ENCODE measurements around the gene RALY.
"Not testable (repeated sequence)": the region's sequence is repeated elsewhere in the genome, so short reads cannot be mapped to it uniquely, and the experiment has no call there.

The RALY gene

GRCh38 chr20:34111702-34112599 is 118.2 kb downstream of the RALY start, which contains the start of gene EIF2S2:
EIF2S2 (minus strand) TSS chr20:34112243; CDS start chr20:34112110, 133 bp downstream.
- peak; percentile 95 for DNase-seq

DNA sequence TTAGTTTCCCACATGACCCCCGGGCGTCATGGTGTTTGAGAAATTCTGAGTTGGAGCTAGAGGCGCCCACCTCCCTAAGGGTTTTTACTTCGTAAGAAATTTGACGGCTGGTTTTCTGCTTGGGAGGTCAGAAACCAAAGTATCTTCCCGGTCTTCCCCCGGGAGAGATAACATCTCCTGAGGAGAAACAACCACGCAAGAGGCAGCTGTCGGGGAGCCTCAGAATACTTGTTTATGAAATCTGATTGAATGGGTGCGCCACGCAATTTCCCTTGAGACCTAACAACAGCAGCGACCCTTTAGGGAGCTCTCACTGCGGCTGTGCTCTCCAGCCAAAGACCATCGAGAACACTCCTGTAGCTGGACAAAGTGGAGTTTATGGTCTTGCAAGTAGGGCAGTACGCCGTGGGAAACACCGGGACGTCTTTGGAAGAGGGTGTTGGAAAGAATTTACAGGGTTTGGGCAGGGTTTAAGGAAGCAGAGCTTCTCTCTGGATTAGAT is 118.9 kb downstream of the RALY start:
- DNase-seq: peak; percentile 39

DNA sequence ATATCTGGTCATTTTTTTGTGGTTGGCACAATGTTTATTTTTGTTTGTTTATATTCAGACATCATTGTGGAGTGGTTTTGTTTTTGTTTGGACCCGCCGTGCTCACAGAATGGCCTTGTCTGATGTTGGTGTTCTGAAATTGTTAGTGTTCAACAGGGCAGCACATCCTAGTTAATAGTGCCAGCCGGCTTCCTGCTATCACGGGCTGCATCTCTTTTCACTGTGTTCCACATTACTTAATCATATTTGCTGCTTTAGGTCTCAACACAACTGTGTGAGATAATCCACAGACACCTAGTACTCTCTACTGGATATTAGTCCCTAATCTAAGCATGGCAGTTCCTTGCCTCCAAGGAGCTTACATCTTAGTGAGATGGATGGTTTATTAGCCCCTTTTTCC is 121.1 kb downstream of the RALY start:
- no peak for DNase-seq

GRCh38 chr20:34115232-34115631 is 121.5 kb downstream of the RALY start:
- no peak for DNase-seq

- no peak for DNase-seq
Observed at GRCh38 chr20:34120213-34120612, 126.5 kb downstream of the RALY start.

DNA sequence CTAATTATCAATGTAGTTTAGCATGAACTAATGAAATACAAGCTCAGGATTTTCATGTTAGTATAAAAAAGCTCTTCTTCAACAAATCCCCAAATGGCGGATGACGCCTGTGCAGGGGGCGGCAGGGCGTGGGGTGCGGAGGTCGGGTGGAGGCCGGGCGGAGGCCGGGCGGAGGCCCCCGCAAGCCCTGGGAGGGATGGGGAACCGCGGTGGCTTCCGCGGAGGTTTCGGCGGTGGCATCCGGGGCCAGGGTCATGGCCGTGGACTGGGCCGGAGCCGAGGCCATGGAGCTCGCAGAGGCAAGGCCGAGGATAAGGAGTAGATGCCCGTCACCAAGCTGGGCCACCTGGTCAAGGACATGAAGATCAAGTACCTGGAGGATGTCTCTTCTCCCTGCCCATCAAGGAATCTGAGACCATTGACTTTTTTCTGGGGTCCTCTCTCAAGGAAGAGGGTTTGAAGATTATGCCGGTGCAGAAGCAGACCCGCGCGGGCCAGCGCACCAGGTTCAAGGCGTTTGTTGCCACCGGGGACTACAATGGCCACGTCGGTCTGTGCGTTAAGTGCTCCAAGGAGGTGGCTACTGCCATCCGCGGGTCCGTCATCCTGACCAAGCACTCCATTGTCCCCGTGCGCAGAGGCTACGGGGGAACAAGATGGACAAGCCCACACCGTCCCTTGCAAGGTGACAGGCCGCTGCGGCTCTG is 128.7 kb downstream of the RALY start:
- no peak for DNase-seq

GRCh38 chr20:34123309-34123708 is 129.6 kb downstream of the RALY start:
- DNase-seq: no peak

DNA sequence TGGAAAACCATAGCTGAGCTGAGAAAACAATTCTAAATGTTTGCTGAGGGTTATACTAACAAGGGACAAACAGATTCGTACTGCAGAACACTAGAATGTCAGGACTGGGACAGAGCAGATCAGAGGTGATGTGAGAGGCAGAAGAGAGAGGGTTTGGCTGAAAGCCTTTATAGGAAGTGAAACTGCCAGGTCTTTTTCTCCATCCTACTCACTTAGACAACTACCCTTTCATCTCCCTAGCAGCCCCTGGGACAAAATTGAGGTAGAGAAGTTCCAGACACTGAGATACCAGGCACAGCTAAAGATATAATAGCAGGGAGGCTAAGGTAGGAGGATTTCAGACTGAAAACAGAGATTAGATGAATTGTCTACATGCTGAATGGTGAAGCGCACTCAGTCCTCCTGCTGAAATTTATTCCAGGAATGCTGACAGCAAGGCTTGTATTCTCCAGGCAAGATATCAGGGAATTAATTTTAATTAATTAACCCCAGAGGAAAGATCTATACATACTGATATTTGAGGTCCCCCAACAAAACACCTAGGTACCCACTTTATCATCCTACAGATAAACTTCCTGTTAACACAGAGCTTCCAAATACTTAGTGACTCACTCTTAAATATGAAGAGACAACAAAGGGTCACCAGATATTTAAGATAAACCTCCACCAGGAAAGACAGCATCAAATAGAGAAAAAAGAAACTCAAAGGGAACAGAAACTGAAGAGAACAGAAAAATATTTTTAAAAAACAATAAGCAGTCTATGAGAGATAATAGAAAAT is 130.9 kb downstream of the RALY start:
- DNase-seq: no peak

- no peak for DNase-seq
Observed at GRCh38 chr20:34127792-34128191, 134.1 kb downstream of the RALY start.

GRCh38 chr20:34129518-34130162 is 135.9 kb downstream of the RALY start:
- DNase-seq: peak; percentile 57

DNA sequence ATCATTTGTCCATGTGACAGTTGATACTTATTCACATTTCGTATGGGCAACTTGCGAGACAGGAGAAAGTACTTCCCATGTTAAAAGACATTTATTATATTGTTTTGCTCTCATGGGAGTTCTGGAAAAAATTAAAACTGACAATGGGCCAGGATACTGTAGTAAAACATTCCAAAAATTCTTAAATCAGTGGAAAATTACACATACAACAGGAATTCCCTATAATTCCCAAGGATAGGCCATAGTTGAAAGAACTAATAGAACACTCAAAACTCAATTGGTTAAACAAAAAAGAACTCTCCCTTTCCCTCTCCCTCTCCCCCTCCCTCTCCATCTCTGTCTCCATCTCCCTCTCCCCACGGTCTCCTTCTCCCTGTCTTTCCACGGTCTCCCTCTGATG is 137.8 kb downstream of the RALY start:
- DNase-seq: no peak

- not testable (repeated sequence) for DNase-seq
Observed at GRCh38 chr20:34132491-34132890, 138.8 kb downstream of the RALY start.

DNA sequence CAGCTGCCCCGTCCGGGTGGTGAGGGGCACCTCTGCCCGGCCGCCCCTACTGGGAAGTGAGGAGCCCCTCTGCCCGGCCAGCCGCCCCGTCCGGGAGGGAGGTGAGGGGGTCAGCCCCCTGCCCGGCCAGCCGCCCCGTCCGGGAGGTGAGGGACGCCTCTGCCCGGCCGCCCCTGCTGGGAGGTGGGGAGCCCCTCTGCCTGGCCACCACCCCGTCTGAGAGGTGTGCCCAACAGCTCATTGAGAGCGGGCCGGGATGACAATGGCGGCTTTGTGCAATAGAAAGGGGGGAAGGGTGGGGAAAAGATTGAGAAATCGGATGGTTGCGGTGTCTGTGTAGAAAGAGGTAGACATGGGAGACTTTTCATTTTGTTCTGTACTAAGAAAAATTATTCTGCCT is 139.2 kb downstream of the RALY start:
- not testable (repeated sequence) for DNase-seq

- DNase-seq: not testable (repeated sequence)
Observed at GRCh38 chr20:34133365-34133860, 139.7 kb downstream of the RALY start.
